GM23338 (cell line): ENCODE results near the gene CELA3A. TPM values are rescaled to one million over a fixed set of nuclear protein-coding genes. Genes with fewer than 3 reads are reported as not detected.
A peak's percentile ranks its signal among the peaks of the same experiment; 100 is the strongest.
"Not testable (repeated sequence)": the region's sequence is repeated elsewhere in the genome, so short reads cannot be mapped to it uniquely, and the experiment has no call there.

ENCODE experiments used
- ATAC-seq: fragments of 200-7000 bp; cut with Tn5 transposase; 3 replicates; pipeline ENCODE4 v1.9.1; 2020
- DNase-seq: peaks from one replicate; pipeline ENCODE4 v3.0.0-alpha.2; 2015; ENCODE audit warnings: low spot score
- H2AFZ ChIP-seq: fragments of 200-600 bp; sonication (generic); 2 replicates; pipeline ENCODE4 v1.8.0; 2016; ENCODE audit warnings: antibody characterized with exemption, mild to moderate bottlenecking, moderate library complexity
- H3F3A ChIP-seq: fragments of 200-600 bp; sonication (generic); replicated peaks from 2 replicates; pipeline ENCODE4 v1.8.0; 2017; ENCODE audit warnings: antibody characterized with exemption, mixed run types, low read depth
- H3K27ac ChIP-seq: fragments of 200-600 bp; sonication (generic); 2 replicates; pipeline ENCODE4 v1.6.1; 2016; ENCODE audit warnings: low read depth
- H3K27me3 ChIP-seq: fragments of 200-600 bp; sonication (generic); 2 replicates; pipeline ENCODE4 v1.8.0; 2016; ENCODE audit warnings: mild to moderate bottlenecking, mixed run types, moderate library complexity; ENCODE audit not compliant: insufficient read depth
- H3K36me3 ChIP-seq: fragments of 200-600 bp; sonication (generic); 2 replicates; pipeline ENCODE4 v1.8.0; 2016; ENCODE audit warnings: mild to moderate bottlenecking; ENCODE audit not compliant: insufficient read depth
- H3K4me1 ChIP-seq: fragments of 200-600 bp; sonication (generic); 2 replicates; pipeline ENCODE4 v1.8.0; 2016; ENCODE audit warnings: mild to moderate bottlenecking, moderate library complexity; ENCODE audit not compliant: insufficient read depth
- H3K4me2 ChIP-seq: fragments of 200-600 bp; sonication (generic); 2 replicates; pipeline ENCODE4 v1.7.1; 2017; ENCODE audit warnings: mixed run types
- H3K4me3 ChIP-seq: fragments of 200-600 bp; sonication (generic); 2 replicates; pipeline ENCODE4 v1.6.1; 2016; ENCODE audit warnings: mixed run types
- H3K79me2 ChIP-seq: fragments of 200-600 bp; sonication (generic); replicated peaks from 2 replicates; pipeline ENCODE4 v1.8.0; 2017; ENCODE audit warnings: mild to moderate bottlenecking; ENCODE audit not compliant: insufficient read depth
- H3K9me2 ChIP-seq: fragments of 200-600 bp; sonication (generic); 2 replicates; pipeline ENCODE4 v1.8.0; 2017; ENCODE audit not compliant: insufficient read depth
- H4K20me1 ChIP-seq: fragments of 200-600 bp; sonication (generic); replicated peaks from 2 replicates; pipeline ENCODE4 v1.8.0; 2017; ENCODE audit warnings: mild to moderate bottlenecking; ENCODE audit not compliant: insufficient read depth
- H3K27ac Mint-ChIP-seq: 2 replicates; pipeline ENCODE4 v1.8.0; 2020; ENCODE audit warnings: inconsistent platforms, mild to moderate bottlenecking, moderate library complexity, mixed read lengths
- H3K27me3 Mint-ChIP-seq: 3 replicates; pipeline ENCODE4 v1.8.0; 2022; ENCODE audit warnings: low read depth, mild to moderate bottlenecking, moderate library complexity, mixed read lengths, inconsistent platforms; ENCODE audit not compliant: insufficient read depth, poor library complexity
- H3K36me3 Mint-ChIP-seq: 3 replicates; pipeline ENCODE4 v1.8.0; 2021; ENCODE audit warnings: low read depth, mild to moderate bottlenecking, inconsistent platforms, moderate library complexity, mixed read lengths
- H3K4me1 Mint-ChIP-seq: 3 replicates; pipeline ENCODE4 v1.8.0; 2020; ENCODE audit warnings: mild to moderate bottlenecking, inconsistent platforms, mixed read lengths
- H3K4me3 Mint-ChIP-seq: 3 replicates; pipeline ENCODE4 v1.8.0; 2021; ENCODE audit warnings: moderate library complexity, mild to moderate bottlenecking, inconsistent platforms, mixed read lengths
- H3K9me3 Mint-ChIP-seq: 3 replicates; pipeline ENCODE4 v1.8.0; 2020; ENCODE audit warnings: moderate library complexity, mild to moderate bottlenecking, inconsistent platforms, mixed read lengths
- CTCF ChIP-seq, 2 experiments: fragments of 200-600 bp in 1 of 2; sonication (generic) in 1 of 2; conservative IDR thresholded peaks; 2 replicates each; pipeline versions ENCODE4 v1.5.1 to v1.6.1; 2016 to 2017; ENCODE audit warnings: antibody characterized with exemption in 2 of 2, low read depth in 2 of 2, mild to moderate bottlenecking in 2 of 2, moderate library complexity in 1 of 2
- REST ChIP-seq: IDR thresholded peaks from one replicate; pipeline ENCODE4 v1.6.1; 2018; ENCODE audit warnings: antibody characterized with exemption; ENCODE audit not compliant: unreplicated experiment
- polyA plus RNA-seq: library from polyadenylated mRNA; unstranded; fragments of >200 nt; fragmentation: Nextera tagmentation; extraction: Ambion mirVana; gene quantifications from 2 replicates; pipeline ENCODE4 v1.2.1, GENCODE V29; 2016
- total RNA-seq: library from RNA; depleted of rRNA; stranded (reverse); fragments of >200 nt; shearing (Covaris generic); gene quantifications from 2 replicates; pipeline ENCODE4 v1.2.3, GENCODE V29; 2014

CELA3A gene
- total and polyA plus RNA-seq, 2 experiments from 2014 or later = not detected

- H3K27ac ChIP-seq, H3K4me3 ChIP-seq, H3K27me3 Mint-ChIP-seq, H3K9me2 ChIP-seq, H3K27ac Mint-ChIP-seq, H3K9me3 Mint-ChIP-seq, DNase-seq, H2AFZ ChIP-seq, H3K4me1 Mint-ChIP-seq, H3K27me3 ChIP-seq, H3K36me3 ChIP-seq, H3K79me2 ChIP-seq, H3F3A ChIP-seq, H4K20me1 ChIP-seq, H3K36me3 Mint-ChIP-seq, H3K4me3 Mint-ChIP-seq, H3K4me2 ChIP-seq, ATAC-seq: not testable (repeated sequence)
- H3K4me1 ChIP-seq = peaks cover 16% of the 10 kb centered on the region; the same call in 1 of the 2 replicates
These were observed 33.4 kb downstream of the CELA3A start for GRCh38 chr1:22034834-22035233.

GRCh38 chr1:22037520-22037919, 36.1 kb downstream of the CELA3A start:
- no peaks in the 10 kb centered on the region for H3K79me2 ChIP-seq
- H3K36me3 ChIP-seq = no peaks in the 10 kb centered on the region
- H3K4me2 ChIP-seq = peak overlapping the region; percentile 59; the same call in 1 of the 2 replicates
- Mint-ChIP-seq H3K27me3 (peaks cover 6% of the 10 kb centered on the region), H3K9me3 (no peaks in the 10 kb centered on the region), H3K4me3 (no peak overlapping the region), H3K36me3 (peaks cover 1% of the 10 kb centered on the region; the same call in 1 of the 3 replicates), H3K27ac (no peak overlapping the region), H3K4me1 (peaks cover 14% of the 10 kb centered on the region)
- no peaks in the 10 kb centered on the region for H4K20me1 ChIP-seq
- peaks cover 21% of the 10 kb centered on the region; the same call in 1 of the 2 replicates for H3K4me1 ChIP-seq
- 0 out of 2 replicates have a peak, but pooled peaks cover 4% of the 10 kb centered on the region for H3F3A ChIP-seq
- DNase-seq (peak; percentile 46), ATAC-seq (peak; percentile 51)
- peaks cover 3% of the 10 kb centered on the region; the same call in 1 of the 2 replicates for H3K9me2 ChIP-seq
- no peaks in the 10 kb centered on the region for H3K27me3 ChIP-seq
- no peak overlapping the region for H3K27ac ChIP-seq
- no peak overlapping the region; the same call in 1 of the 2 replicates for H2AFZ ChIP-seq
- no peak overlapping the region for H3K4me3 ChIP-seq
- TF ChIP-seq CTCF (conservative IDR thresholded peaks at IDR 0.05; ENCODE audit: low read depth in 2 of 2) = no peak

- peaks cover 6% of the 10 kb centered on the region for H3K27me3 Mint-ChIP-seq
- H3K79me2 ChIP-seq = no peaks in the 10 kb centered on the region
- H3K36me3 Mint-ChIP-seq = no peaks in the 10 kb centered on the region
- no peak overlapping the region for H3K27ac ChIP-seq
- no peak overlapping the region for H3K4me3 ChIP-seq
- no peaks in the 10 kb centered on the region for H4K20me1 ChIP-seq
- H3F3A ChIP-seq = 0 out of 2 replicates have a peak, but pooled peaks cover 4% of the 10 kb centered on the region
- TF ChIP-seq REST = no peak
- H3K9me3 Mint-ChIP-seq = no peaks in the 10 kb centered on the region
- ATAC-seq (no peak), DNase-seq (no peak)
- peaks cover 21% of the 10 kb centered on the region; the same call in 1 of the 2 replicates for H3K4me1 ChIP-seq
- no peak overlapping the region for H3K4me3 Mint-ChIP-seq
- 0 out of 2 replicates have a peak overlapping the region, but pooled peaks have one; percentile 59 for H3K4me2 ChIP-seq
- H3K27me3 ChIP-seq = no peaks in the 10 kb centered on the region
- no peaks in the 10 kb centered on the region for H3K36me3 ChIP-seq
- no peak overlapping the region; the same call in 1 of the 2 replicates for H2AFZ ChIP-seq
- peaks cover 18% of the 10 kb centered on the region for H3K4me1 Mint-ChIP-seq
- H3K9me2 ChIP-seq = peaks cover 3% of the 10 kb centered on the region; the same call in 1 of the 2 replicates
- no peak overlapping the region for H3K27ac Mint-ChIP-seq
These were observed 36.6 kb downstream of the CELA3A start for GRCh38 chr1:22038036-22038435.
